GM19452 (cell line): Measurements from ENCODE around the gene CES5A.
"Not testable (repeated sequence)": the region's sequence is repeated elsewhere in the genome, so short reads cannot be mapped to it uniquely, and the experiment has no call there.

Experiments
- ATAC-seq: cut with Tn5 transposase; IDR thresholded peaks from one replicate; pipeline ENCODE4 v1.9.1; 2021; ENCODE audit not compliant: unreplicated experiment

Gene CES5A

DNA sequence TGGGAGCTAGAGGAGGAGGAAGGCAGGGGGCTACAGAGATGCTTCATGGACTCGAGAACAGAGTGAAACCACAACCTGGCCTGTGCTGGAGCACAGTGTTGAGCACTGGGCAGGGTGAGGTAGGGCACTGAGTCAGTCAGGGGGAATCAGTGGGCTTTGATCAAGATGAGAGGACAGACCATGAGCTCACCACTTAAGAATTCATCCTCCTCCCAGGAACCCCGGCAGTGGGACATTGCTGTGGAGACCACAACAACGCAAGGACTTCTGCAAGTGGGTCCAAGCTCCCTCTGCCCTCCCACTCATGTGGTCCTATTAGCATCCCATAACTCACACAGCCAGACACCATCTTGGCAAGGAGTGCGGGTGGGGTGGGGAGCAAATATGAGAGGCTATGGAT lies 1.7 kb upstream of the CES5A start:
- ATAC-seq, result no peak

DNA sequence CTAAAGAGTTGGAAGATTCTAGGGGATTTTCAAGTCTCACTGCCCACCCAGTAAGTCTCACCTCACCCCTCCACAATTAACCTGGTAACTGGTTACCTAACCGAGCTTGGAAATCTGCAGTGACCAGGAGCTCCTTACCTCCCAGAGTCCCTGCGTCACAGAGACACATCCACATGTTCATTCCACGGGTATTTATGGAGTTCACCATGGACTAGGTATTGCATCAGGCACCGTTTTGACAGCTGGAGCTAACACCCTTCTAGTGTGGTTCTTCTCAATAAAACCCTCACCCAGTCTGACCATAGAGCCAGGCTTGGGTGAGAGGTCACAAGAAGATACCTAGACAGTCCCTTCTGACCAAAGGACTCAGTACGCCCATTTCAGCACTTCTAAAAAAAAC lies 2.1 kb downstream of the CES5A start:
- ATAC-seq, result no peak

DNA sequence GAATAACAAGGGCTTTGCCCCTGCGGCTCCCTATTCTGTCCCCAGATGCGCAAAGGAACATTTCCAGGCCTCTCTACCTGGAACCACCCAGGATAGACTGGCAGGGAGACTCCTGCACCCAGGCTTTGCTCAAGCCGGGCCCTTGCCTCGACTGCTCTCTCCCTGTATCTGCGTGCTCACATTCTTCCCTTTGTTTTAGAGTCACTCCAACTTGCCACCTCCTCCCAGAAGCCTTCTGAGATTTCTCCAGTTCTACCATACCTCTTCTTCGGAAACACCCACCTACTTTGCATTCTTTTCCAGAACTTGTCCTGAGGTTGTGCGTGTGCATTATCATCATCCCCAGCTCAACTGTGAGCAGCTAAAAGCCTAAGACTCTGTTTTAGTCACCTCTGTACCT lies 3.0 kb downstream of the CES5A start:
- ATAC-seq, result no peak

DNA sequence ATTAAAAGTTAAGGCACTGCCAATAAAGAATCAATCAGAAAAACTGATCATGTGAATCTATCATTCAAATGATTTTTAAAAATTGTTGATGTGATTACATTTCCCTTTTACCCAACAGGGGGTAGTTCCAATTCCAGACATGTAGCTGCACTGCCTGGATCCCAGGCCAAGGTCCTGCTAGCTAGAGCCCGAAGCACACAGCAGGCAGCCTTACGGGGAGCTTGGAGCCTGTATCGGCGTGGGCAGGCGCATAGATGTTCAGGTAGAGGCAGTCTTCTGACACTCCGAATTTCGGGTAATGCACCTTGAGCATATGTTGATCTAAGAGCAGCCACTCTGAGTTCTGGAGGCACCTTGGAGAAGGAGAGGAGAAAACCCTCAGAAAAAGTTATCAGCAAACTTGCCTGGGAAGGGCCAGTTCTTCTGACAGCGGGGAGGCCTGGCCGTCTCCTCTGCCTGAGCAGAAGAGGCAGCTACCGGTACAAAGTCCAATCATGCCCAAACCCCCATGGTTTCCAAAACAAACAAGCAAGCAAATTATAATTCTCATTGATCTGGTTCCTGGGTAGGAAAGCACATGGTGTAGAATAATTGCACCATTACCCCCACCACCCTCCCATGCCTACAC lies 3.6 kb downstream of the CES5A start:
- ATAC-seq, result no peak

DNA sequence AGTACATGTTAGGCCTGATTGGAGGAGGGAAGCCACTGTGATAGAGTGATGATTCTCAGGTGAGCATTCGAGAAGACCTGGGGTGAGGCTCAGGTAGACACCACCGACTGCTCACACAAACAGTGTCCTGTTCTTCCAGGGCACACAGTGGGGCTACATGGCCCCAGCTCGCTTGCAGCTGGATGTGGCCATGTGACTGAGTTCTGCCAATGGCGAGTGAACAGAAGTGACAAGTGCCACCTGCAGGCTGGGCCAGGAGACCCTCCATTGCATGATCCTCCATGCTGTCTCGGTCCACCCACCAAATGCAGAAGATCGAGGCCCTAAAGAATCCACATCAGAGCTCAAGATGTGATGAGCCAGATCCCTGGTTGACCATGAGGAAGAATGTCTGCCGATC lies 6.2 kb downstream of the CES5A start:
- no peak for ATAC-seq

DNA sequence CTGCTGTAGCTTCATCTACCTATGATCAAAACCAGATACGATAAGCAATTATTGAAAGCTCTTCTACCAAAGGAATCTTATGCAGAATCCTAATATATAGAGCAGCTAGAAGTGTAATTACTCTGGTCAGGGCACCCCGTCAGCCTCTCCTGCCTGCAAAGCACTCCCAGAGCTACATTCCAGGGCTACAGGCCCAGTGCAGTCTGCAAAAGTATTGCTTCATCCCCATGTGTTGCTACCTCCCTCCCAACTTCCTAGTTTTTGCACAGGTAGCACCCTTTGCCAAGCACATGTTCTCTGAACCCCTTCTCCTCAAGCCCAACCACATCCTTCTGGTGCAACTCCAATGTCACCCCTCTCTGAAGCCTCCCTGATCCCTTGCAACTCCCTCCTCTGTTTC lies 7.0 kb downstream of the CES5A start:
- no peak for ATAC-seq

DNA sequence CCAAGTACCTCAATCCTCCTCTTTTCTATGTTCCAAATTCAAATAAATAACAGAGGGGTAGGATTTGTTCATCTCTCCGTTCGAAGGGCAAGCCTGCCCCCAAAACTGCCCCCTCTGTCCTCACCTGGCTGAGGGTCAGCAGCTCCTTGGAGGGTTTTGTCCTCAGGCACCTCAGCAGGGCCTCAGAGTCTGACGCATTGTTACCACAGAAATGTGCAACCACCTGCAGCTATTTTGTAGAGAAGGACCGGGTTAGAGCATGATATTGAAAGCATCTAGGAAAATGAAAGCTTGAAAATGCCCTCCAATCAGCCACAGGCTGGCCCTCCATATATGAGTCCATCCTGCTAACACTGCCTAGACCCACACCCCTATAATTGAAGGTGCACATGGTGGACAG lies 13.9 kb downstream of the CES5A start:
- no peak for ATAC-seq

DNA sequence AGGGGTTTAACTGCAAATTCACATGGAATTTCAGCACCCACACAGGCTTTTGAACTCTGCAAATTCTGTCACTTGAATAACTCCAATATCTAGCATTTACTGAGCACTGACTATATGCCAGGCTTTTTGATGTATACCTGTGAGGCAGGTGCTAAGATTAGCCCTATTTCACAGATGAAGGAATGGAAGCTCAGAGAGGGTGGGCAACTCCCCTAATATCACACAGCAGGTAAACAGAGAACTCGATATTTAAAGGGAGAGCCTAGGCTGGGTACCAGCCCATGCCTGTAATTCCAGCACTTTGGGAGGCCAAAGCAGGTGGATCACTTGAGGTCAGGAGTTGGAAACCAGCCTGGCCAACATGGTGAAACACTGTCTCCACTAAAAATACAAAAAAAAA lies 17.5 kb downstream of the CES5A start:
- ATAC-seq, result not testable (repeated sequence)

DNA sequence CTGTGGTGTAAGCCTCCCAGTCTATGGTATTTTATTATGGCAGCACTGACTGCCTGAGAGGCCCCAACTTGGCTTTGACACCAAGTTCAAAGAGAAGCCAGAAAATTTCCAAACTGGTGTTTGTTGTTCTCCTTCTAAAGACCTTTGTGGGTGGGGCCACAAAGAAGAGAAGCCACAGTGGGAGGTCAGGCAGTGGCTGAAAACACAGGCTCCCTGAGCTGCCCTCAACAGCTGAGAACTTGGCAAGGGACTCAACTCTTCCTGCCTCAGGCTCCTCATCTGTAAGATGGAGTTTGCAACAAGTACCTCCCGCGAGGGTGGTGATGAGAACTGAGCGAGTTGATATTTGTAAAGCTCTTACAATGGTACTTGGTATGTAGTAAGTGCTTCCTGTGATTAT lies 18.2 kb downstream of the CES5A start:
- no peak for ATAC-seq

DNA sequence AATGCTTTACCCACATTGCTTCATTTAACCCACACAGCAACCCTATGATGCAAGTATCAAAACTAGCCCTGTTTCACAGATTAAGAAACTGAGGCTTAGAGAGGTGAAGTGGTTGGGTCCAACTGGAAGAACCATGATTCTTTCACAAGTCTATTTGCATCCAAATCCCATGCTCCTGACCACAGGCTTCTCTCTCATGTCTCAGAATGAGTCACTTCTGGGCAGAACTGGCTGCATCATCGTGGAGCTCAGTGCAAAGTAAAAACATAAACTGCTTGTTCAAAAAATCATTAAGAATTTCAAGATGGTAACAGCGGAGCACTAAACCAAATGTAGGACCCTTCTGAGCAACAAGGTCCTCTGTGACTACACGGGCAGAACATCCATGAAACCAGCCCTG lies 22.1 kb downstream of the CES5A start:
- no peak for ATAC-seq

DNA sequence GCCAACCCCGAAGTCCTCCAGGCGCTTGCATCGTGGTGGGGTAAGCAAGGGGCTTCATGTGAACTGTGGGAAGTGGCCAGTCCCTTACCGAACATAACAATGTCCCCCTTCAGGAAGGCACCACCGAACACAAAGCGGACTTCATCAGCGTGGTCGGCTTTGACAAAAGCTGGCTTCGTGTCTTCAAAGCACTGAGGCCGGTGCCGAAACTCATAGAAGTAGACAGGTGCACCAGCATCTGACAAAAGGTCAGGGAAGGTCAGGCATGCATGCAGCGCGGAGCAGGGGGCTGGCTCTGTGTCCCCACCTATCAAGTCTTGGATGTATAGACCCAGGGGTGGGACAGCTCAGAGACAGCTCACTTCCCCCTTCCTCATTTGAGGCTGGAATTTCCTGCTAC lies 25.6 kb downstream of the CES5A start:
- no peak for ATAC-seq

DNA sequence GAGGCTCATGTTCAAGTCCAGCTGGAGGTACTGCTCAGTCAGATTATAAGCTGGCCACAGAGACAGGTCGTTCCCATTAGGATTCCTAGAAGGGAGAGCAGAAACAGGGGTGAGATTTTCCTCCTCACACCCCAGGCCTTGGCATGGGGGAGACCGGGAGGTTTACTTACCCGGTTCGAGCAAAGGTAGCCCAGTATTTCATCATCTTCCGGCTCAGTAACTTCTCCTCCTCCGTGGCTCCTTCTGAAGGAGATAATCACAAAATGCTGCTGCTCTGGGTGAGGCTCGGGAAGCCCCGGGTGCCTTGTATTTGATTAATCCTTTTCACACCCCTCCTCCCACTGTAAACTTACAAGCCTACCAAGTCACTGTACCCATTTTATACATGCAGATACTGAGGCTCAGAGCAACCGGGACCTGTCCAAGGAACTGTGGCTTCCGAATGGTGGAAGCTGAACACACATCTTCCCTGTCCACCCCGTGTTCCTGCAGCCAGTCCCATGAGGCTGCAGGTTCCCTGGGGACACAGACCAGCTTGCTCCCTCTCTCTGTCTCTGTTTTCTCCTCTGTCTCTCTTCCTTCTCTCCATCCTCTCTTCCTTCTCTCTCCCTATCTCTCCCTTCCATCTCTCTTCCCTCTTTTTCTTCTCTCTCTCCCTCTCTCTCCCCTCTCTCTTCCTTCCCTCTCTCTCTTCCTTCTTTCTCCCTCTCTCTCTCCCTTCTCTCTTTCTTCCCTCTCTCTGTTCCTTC lies 28.4 kb downstream of the CES5A start:
- no peak for ATAC-seq

DNA sequence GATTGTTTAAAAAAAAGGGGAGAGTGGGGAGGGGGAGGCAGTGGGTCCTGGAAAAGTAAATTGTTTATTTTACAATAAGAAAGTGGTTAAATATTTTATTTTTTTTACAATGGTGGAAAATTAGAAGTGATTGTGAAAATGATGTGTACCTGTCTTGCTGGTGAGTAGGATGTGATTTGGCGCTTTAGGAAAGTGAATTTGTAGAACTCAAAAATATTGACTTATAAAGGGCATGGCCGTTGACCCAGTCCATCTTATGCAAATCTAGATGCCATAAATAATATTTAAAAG lies 32.1 kb downstream of the CES5A start:
- ATAC-seq, result no peak

DNA sequence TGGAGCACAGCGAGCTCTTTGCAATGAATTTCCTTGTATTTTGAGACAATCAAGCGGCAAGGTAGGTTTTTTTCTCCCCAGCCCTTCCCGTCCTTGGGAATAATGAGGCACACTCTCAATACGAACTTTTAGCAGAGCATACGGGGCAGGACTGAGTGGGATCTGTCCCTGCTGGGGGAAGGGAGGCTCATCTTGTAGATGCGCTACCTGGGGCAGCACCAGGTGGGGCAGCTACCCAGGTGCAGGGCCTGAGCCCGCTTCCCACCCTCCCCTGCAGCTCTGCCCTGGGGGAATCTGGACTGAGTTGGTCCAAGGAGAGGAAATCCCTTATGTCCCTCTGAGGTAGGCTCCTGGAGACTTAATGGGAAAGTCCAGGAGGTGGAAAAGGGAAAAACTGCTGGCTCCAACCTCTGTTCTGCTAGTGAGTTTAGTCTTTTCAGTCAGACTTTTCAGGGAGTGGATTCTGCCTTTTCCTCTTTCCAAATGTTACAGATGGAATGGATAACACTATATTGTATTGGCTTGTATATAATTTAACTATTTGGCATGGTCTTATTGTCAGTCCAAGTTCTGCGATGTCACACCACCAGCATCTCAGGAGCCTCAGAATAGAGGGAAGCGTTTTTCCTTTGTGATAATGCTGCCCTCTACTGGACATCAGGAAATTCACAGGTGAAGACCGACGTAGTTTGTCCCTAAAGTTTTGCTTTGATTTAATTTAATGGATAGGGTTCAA lies 32.6 kb downstream of the CES5A start:
- no peak for ATAC-seq

DNA sequence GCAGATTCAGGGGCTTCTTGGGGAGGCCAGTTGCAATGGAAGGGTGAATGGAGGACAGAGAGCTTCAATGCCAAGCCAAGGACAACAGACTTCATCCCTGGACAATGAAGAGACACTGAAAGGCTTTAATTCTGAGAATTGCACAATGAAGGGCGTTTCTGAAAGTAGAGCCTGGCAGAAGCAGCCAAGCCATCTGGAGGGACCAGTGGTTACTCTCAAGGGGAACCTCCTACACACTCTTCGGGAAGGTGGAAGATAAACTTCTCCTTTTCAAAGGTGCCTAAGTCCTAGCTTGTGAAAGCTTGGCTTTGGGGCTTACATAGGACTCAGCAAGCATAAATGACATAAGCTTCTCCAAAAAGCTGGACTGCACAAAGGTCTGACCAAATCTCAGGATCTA lies 36.1 kb downstream of the CES5A start:
- ATAC-seq, result no peak

DNA sequence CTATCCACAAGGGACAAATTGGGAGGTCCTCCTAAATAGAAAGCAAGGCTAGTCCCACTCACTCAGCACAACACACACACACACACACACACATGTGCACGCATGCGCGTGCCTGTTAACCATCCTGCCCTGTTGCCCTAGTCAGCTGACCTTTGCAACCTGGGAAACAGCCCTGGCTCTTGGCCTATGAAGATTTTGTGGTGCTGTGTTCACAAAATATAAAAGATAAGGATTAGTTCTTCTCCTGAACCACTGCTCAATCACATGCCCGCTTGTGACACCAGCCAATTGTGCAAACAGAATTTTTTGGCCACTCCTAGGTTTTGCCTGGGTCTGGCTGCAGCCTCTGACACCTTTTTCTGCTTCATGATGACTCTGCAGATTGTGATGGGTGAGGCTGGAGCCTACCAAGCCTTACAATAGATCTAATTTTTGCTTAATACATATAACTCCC lies 39.0 kb downstream of the CES5A start:
- ATAC-seq, result no peak

DNA sequence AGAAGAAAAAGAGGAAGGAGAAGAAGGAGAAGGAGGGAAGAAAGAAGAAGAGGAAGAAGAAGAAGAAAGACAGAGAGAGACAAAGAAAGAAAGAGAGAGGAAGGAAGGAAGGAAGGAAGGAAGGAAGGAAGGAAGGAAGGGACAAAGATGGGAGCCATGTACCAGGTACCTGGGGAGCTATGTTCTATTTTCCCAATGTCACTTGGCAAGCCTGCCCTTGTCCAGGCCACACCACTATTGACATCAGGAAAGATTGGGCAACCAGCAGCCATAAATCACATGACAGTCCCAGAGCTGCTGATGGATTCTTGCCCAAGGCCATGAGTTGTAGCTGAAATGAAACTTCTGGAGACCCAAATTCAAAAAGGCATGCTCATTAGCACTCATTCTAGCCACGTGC lies 39.6 kb downstream of the CES5A start:
- ATAC-seq, result no peak

DNA sequence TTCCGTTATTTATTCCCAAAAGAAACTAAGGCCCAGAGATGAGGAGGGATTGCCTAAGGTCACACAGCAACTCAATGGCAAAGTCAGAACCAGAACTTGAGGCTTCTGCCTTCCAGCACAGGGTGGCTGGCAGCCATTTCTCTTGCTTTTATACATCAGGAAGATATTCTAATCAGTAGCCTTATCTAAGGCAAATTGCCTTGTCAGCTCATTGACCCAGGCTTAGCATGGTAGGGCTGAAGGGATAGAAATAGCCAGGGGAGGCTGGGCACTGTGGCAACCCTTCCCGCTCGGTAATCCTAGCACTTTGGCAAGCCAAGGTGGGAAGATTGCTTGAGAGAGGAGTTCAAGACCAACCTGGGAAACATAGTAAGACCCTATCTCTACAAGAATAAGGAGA lies 40.0 kb downstream of the CES5A start:
- ATAC-seq, result not testable (repeated sequence)

DNA sequence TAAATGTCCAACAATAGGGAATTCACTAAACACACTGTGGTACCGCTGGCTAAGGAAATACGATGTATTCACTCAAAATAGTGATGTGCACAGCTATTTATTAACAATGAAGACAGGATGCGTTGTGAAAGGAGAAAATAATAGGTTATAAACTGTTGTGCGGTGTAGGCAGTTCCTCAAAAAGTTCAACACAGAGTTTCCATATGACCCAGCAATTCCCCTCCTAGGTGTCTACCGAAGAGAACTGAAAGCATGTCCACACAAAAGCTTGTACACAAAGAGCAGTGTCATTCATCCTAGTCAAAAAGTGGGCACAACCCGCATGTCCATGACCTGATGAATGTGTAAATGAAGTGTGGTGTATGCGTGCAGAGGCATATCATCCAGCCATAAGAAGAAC lies 41.1 kb downstream of the CES5A start:
- no peak for ATAC-seq

DNA sequence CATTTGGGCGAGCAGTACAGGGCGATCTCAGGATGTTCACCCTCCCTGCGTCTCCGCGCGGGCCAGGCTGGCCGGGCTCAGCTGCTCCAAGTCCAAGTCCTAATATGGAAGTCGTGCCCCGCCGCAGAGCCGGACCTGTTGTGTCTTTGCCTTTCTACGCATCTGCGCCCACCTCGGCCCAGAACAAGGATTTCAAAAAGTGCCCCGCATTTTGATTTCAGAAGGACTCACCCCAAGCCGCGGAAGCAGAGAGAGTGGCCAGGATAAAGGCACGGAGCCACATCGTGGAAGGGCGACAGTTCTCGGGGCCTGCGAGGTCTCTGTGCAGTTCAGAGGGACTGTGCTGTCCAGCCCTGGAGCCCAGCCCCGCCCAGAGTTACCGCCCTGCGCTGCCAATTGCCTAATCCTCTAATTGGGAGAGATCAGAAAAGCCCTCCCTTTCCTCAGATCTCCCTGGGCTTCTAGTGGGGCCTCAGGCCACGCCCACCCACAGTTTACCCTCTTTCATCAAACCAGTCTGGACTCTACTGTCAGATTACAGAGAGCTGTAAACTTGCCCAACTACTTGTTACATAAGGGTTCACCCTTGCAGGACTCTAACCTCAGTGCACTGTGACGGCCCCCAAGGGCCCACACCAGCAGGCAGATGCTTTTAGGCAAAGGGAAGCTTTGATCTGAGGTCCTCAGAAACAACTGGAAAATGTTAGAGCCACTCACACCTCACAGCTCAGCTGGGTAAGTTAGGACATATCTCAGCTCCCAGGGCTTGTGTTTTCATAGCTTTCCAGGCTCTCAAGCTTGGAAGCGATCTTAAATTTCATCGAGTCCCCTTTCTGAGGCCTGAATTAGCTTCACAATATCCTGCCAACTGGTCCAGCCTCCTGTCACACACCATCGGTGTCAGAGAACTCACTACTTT lies 42.1 kb downstream of the CES5A start, which contains the start of gene CES1:
TSS of gene CES1 (minus strand) at position 324 of the 919 bp plus-strand sequence. CDS start at position 283, 41 bp downstream.
- no peak for ATAC-seq

DNA sequence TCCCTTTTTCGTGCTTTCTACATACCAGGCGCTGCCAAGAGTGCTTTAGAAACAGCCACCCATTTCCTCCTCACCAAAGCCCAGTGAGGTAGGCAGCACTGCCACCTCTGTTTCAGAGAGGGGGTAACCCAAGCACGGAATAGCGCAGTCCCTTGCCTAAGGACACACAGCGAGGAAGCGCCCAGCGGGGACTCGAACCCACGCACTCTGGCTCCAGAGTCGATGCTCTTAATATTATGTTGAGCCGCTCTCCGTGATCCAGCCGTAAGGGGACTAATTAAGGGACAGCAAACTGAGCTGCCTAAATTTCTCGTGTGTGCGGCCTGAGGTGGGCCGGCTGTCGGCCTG lies 42.8 kb downstream of the CES5A start:
- no peak for ATAC-seq
